GM21576 (cell line): Measurements from ENCODE around the gene PPP1R8.
"Not testable (repeated sequence)": the region's sequence is repeated elsewhere in the genome, so short reads cannot be mapped to it uniquely, and the experiment has no call there.

Experiments used
- ATAC-seq: cut with Tn5 transposase; IDR thresholded peaks from one replicate; pipeline ENCODE4 v1.9.1; 2021; ENCODE audit warnings: mild to moderate bottlenecking, moderate library complexity; ENCODE audit not compliant: unreplicated experiment

Gene PPP1R8

DNA sequence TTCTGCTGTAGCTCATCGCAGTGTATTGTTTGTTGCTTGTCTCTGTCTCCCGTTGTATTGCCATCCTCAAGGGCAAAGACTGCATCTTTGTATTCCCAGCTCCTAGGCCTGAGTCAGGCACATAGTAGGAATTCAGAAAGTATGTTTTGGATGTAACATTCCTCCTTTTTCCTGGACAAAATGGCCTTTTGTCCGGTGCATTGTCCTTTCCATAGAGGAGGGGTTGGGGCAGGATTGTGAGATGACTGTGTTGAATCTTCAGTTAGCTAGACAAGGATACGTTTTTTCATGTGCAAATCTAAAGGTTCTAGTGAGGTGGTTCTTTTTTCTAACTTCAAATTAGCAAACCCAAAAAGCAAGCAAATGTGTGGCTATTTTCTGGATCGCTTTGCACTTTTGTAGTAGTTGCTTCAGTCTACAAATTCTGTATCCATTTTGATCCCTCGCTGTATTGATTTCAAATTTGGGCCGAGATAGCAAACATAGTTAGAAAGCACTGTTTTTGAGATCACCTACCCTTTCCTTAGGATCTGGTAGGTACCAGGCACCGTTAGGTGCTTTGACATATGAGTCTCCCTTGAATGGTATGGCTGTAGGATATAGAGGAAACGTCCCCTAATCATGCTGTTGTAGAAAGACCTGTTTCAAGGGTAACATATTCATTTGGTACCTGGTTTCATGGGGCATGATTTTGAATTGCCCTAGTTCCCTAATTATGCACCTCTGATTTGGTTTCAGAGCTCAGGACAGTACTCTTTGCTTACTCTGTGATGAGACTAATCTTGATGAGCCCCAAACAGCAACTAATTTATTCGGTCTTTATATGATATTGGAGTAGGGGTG is 1.2 kb downstream of the PPP1R8 start:
- ATAC-seq: no peak

DNA sequence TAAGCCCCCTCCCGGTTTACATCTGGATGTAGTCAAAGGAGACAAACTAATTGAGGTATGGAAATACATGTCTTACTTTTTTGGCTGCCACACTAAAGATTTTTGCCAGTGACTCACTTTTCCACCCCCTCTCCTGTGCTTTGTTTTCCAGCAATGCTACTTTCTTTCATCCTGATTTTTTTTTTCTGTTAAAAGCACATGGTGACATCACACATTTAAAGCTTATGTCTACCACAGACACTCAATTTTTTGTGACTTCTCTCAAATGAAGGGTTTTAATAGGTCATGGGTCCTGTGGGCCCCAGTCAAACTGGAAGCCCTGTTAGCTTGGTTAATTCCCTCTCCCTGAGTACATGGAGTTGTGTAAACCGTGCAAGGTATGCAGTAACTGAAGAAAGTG is 2.2 kb downstream of the PPP1R8 start:
- ATAC-seq: no peak

DNA sequence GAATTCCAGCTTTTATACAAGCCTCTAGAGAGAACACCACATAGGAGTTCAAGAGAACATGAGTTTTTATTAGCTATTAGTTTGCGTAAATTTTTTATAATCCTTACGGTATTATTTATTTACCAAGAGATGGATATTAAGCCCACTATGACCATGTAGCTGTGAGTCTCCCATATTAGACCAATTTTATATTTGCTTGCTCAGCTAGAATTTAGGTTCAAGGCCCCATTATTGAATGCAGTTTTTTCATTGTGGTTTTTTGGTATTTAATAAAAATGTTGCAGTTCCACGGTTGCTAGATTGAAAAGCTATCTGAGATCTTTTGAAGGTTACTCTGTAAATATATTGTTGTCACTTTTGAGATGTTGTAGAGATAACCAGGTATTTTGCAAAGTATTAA is 2.9 kb downstream of the PPP1R8 start:
- no peak for ATAC-seq

DNA sequence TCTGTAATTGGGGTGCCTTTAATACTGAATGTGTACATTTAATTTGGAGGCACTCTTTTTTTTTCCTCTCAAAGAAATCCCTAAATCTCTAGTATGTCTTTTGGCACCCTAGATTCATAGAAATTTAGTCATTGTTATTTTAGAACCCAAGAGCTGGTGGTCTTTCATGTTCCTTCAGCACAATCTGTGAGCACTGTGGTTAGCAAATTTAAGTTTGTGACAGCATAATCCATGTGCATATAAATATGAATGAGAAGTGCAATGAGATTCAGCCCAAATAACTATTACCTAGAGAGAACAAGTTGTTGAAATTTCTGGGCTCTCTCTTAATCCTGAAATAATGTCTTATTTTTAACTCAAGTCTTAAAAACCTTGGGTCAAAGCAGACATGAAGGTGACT is 4.5 kb downstream of the PPP1R8 start:
- ATAC-seq: no peak

DNA sequence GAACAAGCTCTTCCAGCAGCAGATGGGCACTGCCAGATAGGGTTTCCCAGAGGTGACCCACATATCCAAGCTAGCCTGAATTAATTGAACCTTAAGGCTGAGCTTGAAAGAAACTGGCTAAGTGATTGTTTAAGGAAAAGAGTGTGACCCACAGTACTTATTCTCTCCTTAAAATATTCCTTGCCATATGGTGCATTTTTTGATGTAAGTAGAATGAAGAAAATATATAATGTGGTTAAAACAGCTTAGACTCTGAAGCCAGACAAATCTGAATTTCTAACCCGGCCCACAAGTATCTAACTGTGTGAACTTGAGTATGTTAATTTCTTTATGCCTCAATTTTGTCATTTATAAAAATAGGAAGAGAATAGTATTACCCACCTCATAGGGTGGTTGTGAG is 4.9 kb downstream of the PPP1R8 start:
- ATAC-seq: no peak

DNA sequence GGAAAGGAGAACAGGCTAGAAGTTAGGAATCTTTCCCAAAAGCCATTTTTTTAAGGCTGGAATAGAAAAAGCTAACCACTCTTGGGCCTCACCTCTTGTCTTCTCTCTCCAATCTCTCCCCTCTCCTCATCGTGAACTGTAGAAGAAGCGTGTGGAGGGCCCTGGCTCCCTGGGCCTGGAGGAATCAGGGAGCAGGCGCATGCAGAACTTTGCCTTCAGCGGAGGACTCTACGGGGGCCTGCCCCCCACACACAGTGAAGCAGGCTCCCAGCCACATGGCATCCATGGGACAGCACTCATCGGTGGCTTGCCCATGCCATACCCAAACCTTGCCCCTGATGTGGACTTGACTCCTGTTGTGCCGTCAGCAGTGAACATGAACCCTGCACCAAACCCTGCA is 19.4 kb downstream of the PPP1R8 start:
- no peak for ATAC-seq

DNA sequence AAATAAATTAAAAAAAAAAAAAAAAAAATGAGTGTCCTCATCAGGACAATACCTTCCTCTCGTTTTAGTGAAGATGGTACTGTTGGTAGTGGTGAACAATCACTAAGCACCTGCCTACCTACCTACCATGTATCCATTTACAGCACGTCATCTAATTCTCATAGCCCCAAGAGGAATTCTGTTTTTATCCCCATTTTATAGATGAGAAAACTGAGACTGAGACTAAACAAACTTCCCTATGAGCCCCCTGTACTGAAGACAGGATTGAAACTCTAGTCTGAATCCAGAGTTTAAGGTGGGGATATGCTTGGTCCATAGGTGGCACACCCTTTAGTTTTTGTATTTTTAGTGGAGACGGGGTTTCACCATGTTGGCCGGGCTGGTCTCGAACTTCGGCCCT is 24.5 kb downstream of the PPP1R8 start:
- ATAC-seq: no peak

DNA sequence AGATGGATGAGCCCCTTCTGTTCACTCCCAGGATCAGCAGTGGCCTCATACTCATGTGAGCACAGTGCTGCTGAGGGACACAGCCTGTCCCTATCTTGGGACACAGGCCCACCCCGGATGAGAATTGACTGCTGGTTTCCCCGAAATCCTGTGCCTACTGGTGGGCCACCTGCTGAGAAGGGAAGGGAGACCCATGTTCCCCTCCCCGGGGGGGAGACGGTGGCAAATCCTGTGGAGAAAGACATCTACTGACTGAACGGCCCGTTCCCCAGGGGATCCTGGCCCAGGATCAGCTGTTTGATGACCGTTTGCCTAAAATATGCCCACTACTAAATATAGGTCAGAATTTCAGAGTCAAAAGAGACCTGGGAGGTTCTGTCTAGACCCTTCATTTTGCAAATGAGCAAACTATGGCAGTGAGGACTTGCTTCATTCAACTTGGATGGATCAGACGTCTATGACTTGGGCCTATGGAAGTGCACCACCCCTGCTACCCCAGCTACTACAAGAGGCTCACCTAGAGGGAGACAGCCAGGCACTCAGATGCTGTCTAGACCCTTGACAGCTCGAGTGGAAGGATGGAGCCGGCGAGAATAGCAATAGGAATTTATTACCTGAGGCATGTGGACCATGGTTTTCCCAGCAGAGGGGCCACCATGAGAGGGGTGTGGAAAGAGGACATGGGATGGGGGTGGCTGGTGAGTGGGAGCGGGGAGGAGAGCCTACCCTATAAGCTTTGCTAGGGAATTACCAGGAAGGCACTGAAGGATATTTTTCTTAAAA is 26.2 kb downstream of the PPP1R8 start:
- no peak for ATAC-seq

DNA sequence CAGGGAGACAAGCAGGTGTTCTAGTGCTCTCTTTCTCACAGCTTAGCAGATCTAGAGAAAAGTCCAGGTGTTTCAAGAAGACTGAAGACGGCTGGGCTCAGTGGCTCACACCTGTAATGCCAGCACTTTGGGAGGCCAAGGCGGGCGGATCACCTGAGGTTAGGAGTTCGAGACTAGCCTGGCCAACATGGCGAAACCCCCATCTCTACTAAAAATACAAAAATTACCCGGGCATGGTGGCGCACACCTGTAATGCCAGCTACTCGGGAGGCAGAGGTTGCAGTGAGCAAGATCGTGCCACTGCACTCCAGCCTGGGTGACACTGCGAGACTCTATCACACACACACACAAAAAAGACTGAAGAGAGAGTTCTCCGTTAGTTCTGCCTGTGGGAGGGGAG is 27.0 kb downstream of the PPP1R8 start:
- ATAC-seq: not testable (repeated sequence)

DNA sequence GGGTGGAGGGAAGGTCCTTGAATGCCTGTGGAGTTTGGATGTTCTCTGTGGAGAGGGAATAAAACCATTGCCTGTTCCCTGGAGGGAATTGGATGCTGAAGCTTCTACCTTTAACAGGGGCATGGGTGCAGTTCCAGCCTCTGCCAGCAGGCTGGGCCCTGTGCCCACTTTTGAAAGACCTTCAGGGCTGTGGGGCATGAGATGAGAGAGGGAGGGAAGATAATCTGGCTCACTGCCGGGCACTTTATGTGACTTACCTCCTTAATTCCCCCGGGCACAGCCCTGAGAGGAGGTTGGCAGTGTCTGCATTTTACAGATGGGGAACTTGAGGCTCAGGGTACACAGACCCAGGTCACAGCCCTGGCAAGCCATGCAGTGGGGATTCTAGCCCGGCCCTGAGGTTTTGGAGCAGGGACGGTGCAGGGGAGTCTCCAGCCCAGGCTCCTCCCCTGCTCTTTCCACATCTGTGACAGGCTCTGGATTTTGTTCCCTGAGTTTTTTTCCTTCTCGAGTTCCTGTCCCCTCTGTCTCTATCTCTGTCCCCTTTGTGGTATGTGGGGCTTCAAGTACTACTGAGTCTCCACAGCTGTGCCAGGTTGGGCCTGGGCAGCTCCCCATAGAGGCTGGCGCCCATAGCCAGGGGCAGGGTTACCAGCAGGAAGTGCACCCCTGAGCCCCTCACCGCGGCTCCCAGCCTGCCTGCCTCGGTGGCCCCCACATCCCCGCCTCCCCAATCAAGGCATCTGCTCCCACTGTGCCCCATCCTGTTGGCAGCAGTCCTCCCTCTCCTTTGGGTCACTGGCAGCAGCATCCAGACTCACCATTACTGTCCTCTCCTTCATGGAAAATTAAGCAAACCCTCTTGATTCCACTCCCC is 27.7 kb downstream of the PPP1R8 start:
- no peak for ATAC-seq

DNA sequence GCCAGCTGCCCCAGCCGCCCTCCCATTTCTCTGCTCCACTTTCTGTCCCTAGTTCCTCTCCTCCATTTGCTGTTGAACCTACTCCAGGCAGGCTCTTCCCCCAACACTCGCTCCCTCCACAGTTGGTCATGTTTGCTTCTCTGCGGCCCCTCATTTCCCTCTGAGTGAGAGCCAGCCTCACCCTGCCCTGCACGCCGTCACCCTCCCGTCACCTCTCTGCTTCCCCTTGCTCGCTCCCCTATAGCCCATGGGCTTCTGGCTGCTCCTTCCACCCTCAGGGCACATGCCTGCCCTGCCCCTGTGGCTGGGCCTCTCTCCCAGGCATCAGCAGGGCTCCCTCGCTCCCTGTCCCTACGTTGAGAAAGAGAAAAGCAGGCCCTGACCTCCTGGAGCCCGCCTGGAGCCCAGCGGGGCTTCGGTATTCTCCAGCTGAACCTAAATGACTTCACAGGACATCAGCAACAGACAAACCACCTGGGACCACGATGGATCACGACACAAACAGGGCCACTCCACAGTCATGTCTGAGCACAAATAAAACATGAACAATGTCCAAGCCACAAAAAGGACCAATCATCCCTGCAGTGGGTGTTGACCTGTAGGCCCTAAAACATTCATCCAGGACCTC is 28.5 kb downstream of the PPP1R8 start:
- no peak for ATAC-seq

DNA sequence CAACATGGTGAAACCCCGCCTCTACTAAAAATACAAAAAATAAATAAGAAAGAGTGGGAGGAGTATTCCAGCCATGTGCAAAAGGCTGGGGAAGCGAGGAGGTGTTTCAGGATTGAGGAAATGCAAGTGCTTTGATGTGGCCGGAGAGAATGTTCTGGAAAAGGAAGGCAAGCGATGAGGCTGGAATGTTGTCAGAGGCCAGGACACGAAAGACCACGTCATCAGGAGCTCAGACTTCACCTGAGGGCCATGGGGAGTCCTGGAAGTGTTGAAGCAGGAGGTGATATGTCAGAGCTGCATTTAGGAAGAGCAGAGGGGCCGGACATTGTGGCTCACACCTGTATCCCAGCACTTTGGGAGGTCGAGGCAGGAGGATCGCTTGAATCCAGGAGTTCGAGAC is 30.9 kb downstream of the PPP1R8 start:
- ATAC-seq: no peak

DNA sequence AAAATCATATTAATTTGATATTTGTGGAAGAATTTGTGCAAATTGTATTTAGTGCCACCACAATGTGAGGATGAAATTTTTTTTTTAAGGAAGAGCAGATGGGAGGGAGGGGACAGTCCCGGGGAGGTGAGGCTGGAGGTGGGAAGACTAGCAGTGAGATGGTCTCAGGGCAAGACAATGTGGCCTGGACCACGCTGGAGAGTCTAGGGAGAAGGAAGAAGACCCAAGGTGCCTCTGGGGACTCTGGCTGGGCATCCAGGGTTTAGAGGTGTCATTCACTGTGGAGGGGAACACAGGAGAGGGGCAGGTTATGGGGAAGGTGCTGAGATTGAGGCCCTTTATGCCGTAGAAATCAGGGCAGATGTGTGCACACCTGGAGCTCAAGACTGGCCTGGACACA is 31.4 kb downstream of the PPP1R8 start:
- ATAC-seq: no peak

DNA sequence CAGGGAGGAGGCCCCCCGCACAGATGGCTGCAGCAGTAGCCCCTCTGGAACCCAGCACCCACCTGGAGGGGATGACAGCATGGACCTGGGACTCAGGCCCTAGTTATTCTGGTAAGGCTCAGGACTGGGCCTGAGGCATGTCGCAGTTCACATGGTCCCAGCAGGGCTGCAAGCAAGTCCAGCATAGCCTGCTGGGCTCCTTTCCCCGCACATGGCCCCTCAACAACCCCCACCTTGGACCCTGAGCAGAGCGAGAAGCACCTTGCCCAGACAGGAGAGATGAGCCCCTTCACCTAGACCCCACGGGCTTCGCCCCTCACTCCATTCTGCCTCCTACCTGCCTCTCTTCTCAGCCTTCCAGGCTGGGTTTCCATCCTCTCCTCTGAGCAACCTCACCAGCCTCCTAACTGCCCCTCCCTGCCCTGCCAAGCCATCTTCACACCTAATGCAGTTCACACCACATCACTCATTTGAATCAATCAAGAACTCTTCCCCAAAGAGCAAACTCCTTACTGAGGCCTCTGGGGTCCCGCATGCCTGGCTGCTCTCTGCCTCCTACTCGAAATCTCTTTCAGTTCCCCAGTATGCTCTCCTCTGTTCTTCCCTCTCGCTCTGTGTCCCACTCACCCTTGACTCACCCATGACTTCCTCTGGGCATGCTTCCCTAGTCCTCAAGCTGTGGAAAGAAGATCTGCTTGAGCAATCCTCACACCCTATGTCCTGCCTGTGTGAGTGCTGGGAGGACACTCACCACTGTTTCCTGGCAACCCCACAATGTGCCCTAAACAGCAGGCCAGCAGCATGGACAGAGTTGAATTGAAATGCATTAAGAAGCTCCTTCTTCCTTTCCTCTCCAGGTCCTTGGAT is 32.3 kb downstream of the PPP1R8 start:
- no peak for ATAC-seq

DNA sequence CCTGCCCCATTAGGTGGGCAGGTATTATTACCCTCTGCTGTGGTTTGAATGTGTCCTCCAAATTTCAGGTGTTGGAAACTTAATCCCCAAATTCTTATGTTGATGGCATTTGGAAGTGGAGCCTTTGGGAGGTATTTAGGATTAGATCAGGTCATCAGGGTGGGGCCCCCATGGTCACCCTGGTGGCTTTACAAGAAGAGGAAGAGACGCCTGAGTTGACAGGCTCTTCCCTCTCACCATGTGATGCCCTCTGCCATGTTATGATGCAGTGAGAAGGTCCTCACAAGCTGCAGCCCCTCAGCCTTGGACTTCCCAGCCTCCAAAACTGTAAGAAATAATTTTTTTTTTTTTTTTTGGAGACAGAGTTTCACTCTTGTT is 32.9 kb downstream of the PPP1R8 start:
- ATAC-seq: no peak

DNA sequence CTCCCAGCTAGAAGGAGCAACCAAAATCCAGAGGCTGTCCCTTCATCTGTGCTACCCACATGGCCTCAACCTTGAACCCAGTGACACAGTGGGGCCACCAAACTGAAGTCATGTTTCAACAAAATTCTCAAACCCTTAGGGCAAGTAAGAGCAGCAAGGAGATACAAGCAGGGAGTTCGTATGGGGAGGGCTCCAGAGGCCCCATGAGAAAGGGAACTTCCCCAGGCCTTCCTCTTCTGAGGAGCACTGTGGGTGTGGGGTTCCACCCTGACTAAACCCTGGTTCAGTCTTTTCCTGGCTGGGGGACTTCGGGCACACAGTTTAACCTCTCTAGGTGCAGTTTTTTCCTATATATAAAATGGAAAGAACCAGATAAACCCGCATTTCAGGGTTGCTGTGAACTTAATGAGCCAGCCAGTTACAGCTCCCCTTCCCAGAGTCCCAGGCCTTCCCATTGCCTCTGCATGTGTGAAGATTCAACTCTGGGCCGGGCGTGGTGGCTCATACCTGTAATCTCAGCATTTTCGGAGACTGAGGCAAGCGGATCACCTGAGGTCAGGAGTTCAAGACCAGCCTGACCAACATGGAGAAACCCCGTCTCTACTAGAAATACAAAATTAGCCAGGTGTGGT is 33.8 kb downstream of the PPP1R8 start:
- no peak for ATAC-seq

DNA sequence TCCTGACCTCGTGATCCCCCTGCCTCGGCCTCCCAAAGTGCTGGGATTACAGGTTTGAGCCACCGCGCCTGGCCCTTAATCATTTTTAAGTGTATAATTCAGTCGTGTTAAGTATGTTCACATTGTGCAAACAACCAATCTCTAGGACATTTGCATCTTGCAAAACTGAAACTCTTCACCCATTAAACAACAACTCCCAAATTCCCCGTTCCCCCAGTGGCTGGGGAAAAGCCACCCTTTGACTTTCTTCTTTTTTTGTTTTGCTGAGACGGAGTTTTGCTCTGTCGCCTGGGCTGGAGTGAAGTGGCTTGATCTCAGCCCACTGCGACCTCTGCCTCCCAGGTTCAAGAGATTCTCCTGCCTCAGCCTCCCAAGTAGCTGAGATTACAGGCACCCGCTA is 35.2 kb downstream of the PPP1R8 start:
- no peak for ATAC-seq

DNA sequence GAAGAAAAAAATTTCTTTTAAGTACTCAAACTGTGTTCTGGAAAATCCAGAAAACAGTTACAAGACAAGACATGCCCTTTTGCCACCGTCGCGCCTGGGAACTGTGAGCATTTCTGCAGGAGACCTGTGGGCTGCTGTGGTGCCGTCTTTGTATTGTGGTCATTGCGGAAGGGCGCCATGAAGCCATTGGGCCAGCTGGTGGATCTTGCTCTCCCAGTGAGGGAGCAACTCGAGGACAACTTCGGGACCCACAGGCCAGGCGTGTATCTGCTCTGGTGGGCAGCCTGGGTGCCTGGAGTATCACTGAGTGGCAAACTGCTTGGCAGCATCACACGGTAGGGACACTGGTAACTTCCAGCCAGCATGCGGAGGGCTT is 38.0 kb downstream of the PPP1R8 start:
- ATAC-seq: no peak

DNA sequence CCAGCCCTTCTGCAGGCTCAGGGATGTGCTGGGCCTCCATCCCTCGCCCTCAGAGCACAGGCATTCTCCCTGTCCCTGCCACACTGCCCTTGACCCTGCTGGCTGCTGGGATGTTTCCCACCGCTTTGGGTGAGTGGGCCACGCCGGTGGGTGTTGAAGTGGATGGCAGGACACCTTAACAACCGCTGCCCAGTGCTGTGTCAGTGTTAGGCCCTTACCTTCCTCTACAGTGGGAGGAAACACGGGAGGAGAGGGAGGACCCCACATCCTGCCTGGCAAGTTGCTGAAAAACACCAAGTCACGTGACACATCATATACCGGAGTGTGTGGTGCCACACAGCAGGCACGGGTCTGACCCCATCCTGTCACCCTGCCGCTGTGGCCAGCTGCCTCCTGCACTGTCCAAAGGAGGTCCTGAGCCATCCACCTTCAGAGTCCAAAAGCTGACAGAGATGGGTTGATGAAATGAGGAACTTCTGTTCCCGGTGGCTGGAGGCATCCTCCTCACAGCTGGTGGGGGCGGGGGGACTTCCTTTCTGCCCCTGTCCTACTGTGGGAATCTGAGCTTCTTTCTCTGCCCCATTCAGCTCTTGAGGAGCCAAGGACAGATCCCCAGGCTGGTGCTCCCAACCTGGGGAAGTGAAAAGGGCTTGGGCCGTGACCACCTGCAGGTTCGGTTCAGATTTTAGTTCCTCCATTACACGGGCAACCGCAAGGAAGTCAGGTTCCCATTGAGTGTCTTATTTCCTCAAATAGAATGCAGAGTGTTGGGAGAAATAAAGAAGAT is 38.5 kb downstream of the PPP1R8 start:
- no peak for ATAC-seq
